Activated CD4-positive, alpha-beta T cell treated with anti-CD3 and anti-CD28 coated beads for 24 hours (primary cell): ENCODE measurements around the gene BLM.
A peak's percentile ranks its signal among the peaks of the same experiment; 100 is the strongest.
"Not testable (repeated sequence)": the region's sequence is repeated elsewhere in the genome, so short reads cannot be mapped to it uniquely, and the experiment has no call there.

Source experiments
- DNase-seq, 2 donors: peaks; one replicate each; pipeline ENCODE4 v3.0.0-alpha.2; 2020; ENCODE audit warnings: low read depth in 2 of 2

The BLM gene

GRCh38 chr15:90716976-90717821 is at the start of gene BLM:
BLM (plus strand) TSS chr15:90717346; CDS start chr15:90747393, 30,047 bp downstream.
- peak; percentile 87 for DNase-seq

- DNase-seq = not testable (repeated sequence)
These were observed 49.3 kb upstream of the BLM start for GRCh38 chr15:90667755-90668345.

- not testable (repeated sequence) for DNase-seq
These were observed 46.5 kb upstream of the BLM start for GRCh38 chr15:90670631-90671030.

GRCh38 chr15:90671216-90671615 is 45.9 kb upstream of the BLM start:
- no peak for DNase-seq

GRCh38 chr15:90673357-90673756 is 43.8 kb upstream of the BLM start:
- not testable (repeated sequence) for DNase-seq

GRCh38 chr15:90674476-90674875 is 42.7 kb upstream of the BLM start:
- DNase-seq = no peak

- no peak for DNase-seq
These were observed 41.7 kb upstream of the BLM start for GRCh38 chr15:90675464-90675863.

- DNase-seq = no peak
These were observed 39.0 kb upstream of the BLM start for GRCh38 chr15:90677807-90678790.

GRCh38 chr15:90679959-90680358 is 37.2 kb upstream of the BLM start:
- DNase-seq = no peak

GRCh38 chr15:90680371-90680935 is 36.7 kb upstream of the BLM start:
- DNase-seq = no peak

- DNase-seq = no peak
These were observed 36.1 kb upstream of the BLM start for GRCh38 chr15:90681056-90681455.

GRCh38 chr15:90681480-90681879 is 35.7 kb upstream of the BLM start:
- DNase-seq = no peak

GRCh38 chr15:90683371-90683770 is 33.8 kb upstream of the BLM start:
- DNase-seq = no peak

- DNase-seq = no peak
These were observed 33.3 kb upstream of the BLM start for GRCh38 chr15:90683876-90684275.

GRCh38 chr15:90684281-90684680 is 32.9 kb upstream of the BLM start:
- no peak for DNase-seq

- no peak for DNase-seq
These were observed 31.3 kb upstream of the BLM start for GRCh38 chr15:90685591-90686434.

- DNase-seq = no peak
These were observed 30.5 kb upstream of the BLM start for GRCh38 chr15:90686435-90687218.

- DNase-seq = not testable (repeated sequence)
These were observed 27.7 kb upstream of the BLM start for GRCh38 chr15:90689326-90689961.

- no peak for DNase-seq
These were observed 26.6 kb upstream of the BLM start for GRCh38 chr15:90690585-90690984.
